HuH-7 (cell line): ENCODE results near the gene ADPRHL1.
A peak's percentile ranks its signal among the peaks of the same experiment; 100 is the strongest.
"Not testable (repeated sequence)": the region's sequence is repeated elsewhere in the genome, so short reads cannot be mapped to it uniquely, and the experiment has no call there.

Experiments used
- DNase-seq: peaks from one replicate; pipeline ENCODE4 v3.0.0; 2011; ENCODE audit warnings: low spot score

Gene ADPRHL1

GRCh38 chr13:113455384-113455783, 2.1 kb upstream of the ADPRHL1 start:
- DNase-seq, result no peak

- no peak for DNase-seq
These were observed 1.6 kb upstream of the ADPRHL1 start for GRCh38 chr13:113454936-113455335.

GRCh38 chr13:113452466-113452865, 822 bp downstream of the ADPRHL1 start:
- no peak for DNase-seq

- DNase-seq, result no peak
These were observed 1.3 kb downstream of the ADPRHL1 start for GRCh38 chr13:113451951-113452421.

GRCh38 chr13:113450861-113451620, 2.2 kb downstream of the ADPRHL1 start:
- DNase-seq, result not testable (repeated sequence)

- DNase-seq, result not testable (repeated sequence)
These were observed 2.9 kb downstream of the ADPRHL1 start for GRCh38 chr13:113450348-113450744.

- no peak for DNase-seq
These were observed 3.5 kb downstream of the ADPRHL1 start for GRCh38 chr13:113449693-113450347.

- DNase-seq, result peak; percentile 73
These were observed 4.2 kb downstream of the ADPRHL1 start for GRCh38 chr13:113448885-113449692.

GRCh38 chr13:113448545-113448884, 4.8 kb downstream of the ADPRHL1 start:
- DNase-seq, result no peak

GRCh38 chr13:113447596-113447995, 5.7 kb downstream of the ADPRHL1 start:
- no peak for DNase-seq

GRCh38 chr13:113446488-113446854, 6.8 kb downstream of the ADPRHL1 start:
- DNase-seq, result no peak

GRCh38 chr13:113445791-113446487, 7.3 kb downstream of the ADPRHL1 start:
- DNase-seq, result no peak

GRCh38 chr13:113443991-113444390, 9.3 kb downstream of the ADPRHL1 start:
- DNase-seq, result no peak

GRCh38 chr13:113442985-113443362, 10.3 kb downstream of the ADPRHL1 start:
- DNase-seq, result no peak

GRCh38 chr13:113442354-113442984, 10.8 kb downstream of the ADPRHL1 start:
- no peak for DNase-seq

- no peak for DNase-seq
These were observed 11.6 kb downstream of the ADPRHL1 start for GRCh38 chr13:113441661-113442060.

- peak; percentile 86 for DNase-seq
These were observed 15.8 kb downstream of the ADPRHL1 start for GRCh38 chr13:113437408-113438010.

- DNase-seq, result not testable (repeated sequence)
These were observed 16.4 kb downstream of the ADPRHL1 start for GRCh38 chr13:113436866-113437265.

- DNase-seq, result not testable (repeated sequence)
These were observed 17.4 kb downstream of the ADPRHL1 start for GRCh38 chr13:113435907-113436306.

GRCh38 chr13:113433391-113433916, 19.8 kb downstream of the ADPRHL1 start:
- DNase-seq, result no peak
